Measurements from ENCODE around the gene USP49. TPM values are rescaled to one million over a fixed set of nuclear protein-coding genes. Genes with fewer than 3 reads are reported as not detected.
A peak's percentile ranks its signal among the peaks of the same experiment; 100 is the strongest.

The USP49 gene
- total and polyA plus RNA-seq, 10 of the 15 experiments (the other 5 are each of a cell fraction or from before 2014, with no cell fraction given) = 1.0 to 7.7 (median 4.3) TPM

- peak overlapping the region; percentile 28 for H3K4me2 ChIP-seq (ENCODE audit: control insufficient read depth, insufficient read depth)
- ChIA-PET SMC1A (ENCODE audit: uncharacterized antibody, unreplicated experiment) (interaction anchor here (0.7 to 12.4 kb wide), 10 partner anchors 13 to 152 kb away, joined by 3 to 138 read pairs (median 3); partner anchors contain the start of genes TAF8 and USP49), RAD21 (ENCODE audit: unreplicated experiment) (interaction anchor here (0.6 to 3.4 kb wide), 9 partner anchors 9 to 229 kb away, joined by 3 to 24 read pairs (median 3); partner anchors contain the start of genes BYSL and MED20), CTCF (interaction anchor here (0.6 to 13.2 kb wide), 21 partner anchors 8 to 381 kb away, joined by 3 to 193 read pairs (median 4); partner anchors contain the start of genes BYSL, MED20 and TOMM6), POLR2A (interaction anchor here (0.6 kb wide), 2 partner anchors 10 to 609 kb away, joined by 3 to 4 read pairs; no protein-coding TSS in a partner anchor)
- H2AFZ ChIP-seq (ENCODE audit: control insufficient read depth, low read depth, low read length) = no peak overlapping the region
- in situ Hi-C loops (cut with MboI) (loop anchor here (10.0 kb wide), 1 partner anchor 109 kb away; no protein-coding TSS in a partner anchor), intact Hi-C loops (cut with micrococcal nuclease; ENCODE audit: unreplicated experiment) (loop anchor here (1.0 to 2.0 kb wide), 4 partner anchors 40 to 149 kb away; partner anchors contain the start of gene TOMM6)
- H3K36me3 ChIP-seq (ENCODE audit: control insufficient read depth in 2 of 2, insufficient read depth in 2 of 2, low read length in 1 of 2) = peaks cover 21 to 29% of the 10 kb centered on the region in 2 experiments
- FAIRE-seq = peak; percentile 64
- no peaks in the 10 kb centered on the region for H3K9me3 ChIP-seq (replicated peaks; ENCODE audit: control insufficient read depth, insufficient read depth, low read length)
- H3K4me1 ChIP-seq (ENCODE audit: control insufficient read depth, insufficient read depth, low read length) = peaks cover 43% of the 10 kb centered on the region
- peak overlapping the region; percentile 60 for H3K27ac ChIP-seq (ENCODE audit: control insufficient read depth, insufficient read depth)
- peak overlapping the region; percentile 13; the same call in 1 of the 2 replicates for H3K9ac ChIP-seq (ENCODE audit: control insufficient read depth, insufficient read depth, low read length)
- WGBS (ENCODE audit: insufficient coverage, insufficient replicate concordance, low lambda C conversion rate, missing lambda C conversion rate) = 38% methylated on average over 10 of the region's 10 CpGs
- DNase-seq (ENCODE audit: low read depth, low spot score) = peak; percentile 53
- no peak overlapping the region for H3K4me3 ChIP-seq
- H3K27me3 ChIP-seq (replicated peaks in 1 of 2; ENCODE audit: control insufficient read depth in 2 of 2, insufficient read depth in 2 of 2, low read length in 1 of 2) = no peaks in the 10 kb centered on the region
- peaks cover 2% of the 10 kb centered on the region; the same call in 1 of the 2 replicates for H4K20me1 ChIP-seq (ENCODE audit: control insufficient read depth, insufficient read depth)
- ATAC-seq = peak; percentile 83
- peaks cover 32% of the 10 kb centered on the region for H3K79me2 ChIP-seq (ENCODE audit: control insufficient read depth, insufficient read depth, low read length)
- BruUV-seq (replicated peaks) = no TSS peak
- TF ChIP-seq BMI1 (IDR thresholded peaks at IDR 0.05; ENCODE audit: borderline replicate concordance) (no peak), RELB (IDR thresholded peaks at IDR 0.05; ENCODE audit: low read depth) (0 out of 2 replicates have a peak, but pooled peaks have one; percentile 31), ZBTB40 (IDR thresholded peaks at IDR 0.05; ENCODE audit: borderline replicate concordance) (no peak), RBBP5 (conservative IDR thresholded peaks at IDR 0.05) (no peak), SP1 (IDR thresholded peaks at IDR 0.05; ENCODE audit: low read depth, low read length) (no peak), NR2F1 (conservative IDR thresholded peaks at IDR 0.05) (0 out of 2 replicates have a peak, but pooled peaks have one; percentile 11), BCL11A (IDR thresholded peaks at IDR 0.05; ENCODE audit: low read depth, low read length) (0 out of 2 replicates have a peak, but pooled peaks have one; percentile 5), SMC3 (IDR thresholded peaks at IDR 0.05; ENCODE audit: borderline replicate concordance, low read length) (peak; percentile 71), SMAD1 (IDR thresholded peaks at IDR 0.05; ENCODE audit: low read depth, partially characterized antibody) (no peak), TCF3 (IDR thresholded peaks at IDR 0.05; ENCODE audit: borderline replicate concordance, insufficient read depth, low read depth, low read length) (no peak), MTA2 (IDR thresholded peaks at IDR 0.05; ENCODE audit: low read depth) (no peak)
Observed at GRCh38 chr6:41936073-41936837, 41.1 kb upstream of the USP49 start.

Data from GM12878 (cell line).